Body of pancreas (tissue), 4 donors: Measurements from ENCODE around the gene NSUN2. TPM values are rescaled to one million over a fixed set of nuclear protein-coding genes. Genes with fewer than 3 reads are reported as not detected.
A peak's percentile ranks its signal among the peaks of the same experiment; 100 is the strongest.

Experiments
- ATAC-seq: fragments of 150-250 bp; one replicate; pipeline ENCODE4 v1.9.1; 2016
- DNase-seq, 4 donors: peaks; one replicate each; pipeline ENCODE4 v3.0.0-alpha.2; 2019
- H3K27ac ChIP-seq, 4 donors: fragments of 200-600 bp; sonication (generic); 1 replicate in 3 of 4; 2 replicates in 1 of 4; pipeline versions ENCODE4 v1.5.1 to v1.6.1; 2016 to 2019; ENCODE audit warnings: mild to moderate bottlenecking in 1 of 4, mixed read lengths in 1 of 4, moderate library complexity in 1 of 4
- H3K27me3 ChIP-seq, 2 donors: fragments of 200-600 bp; sonication (generic); one replicate each; pipeline ENCODE4 v1.6.0; 2016; ENCODE audit warnings: mild to moderate bottlenecking in 1 of 2
- H3K36me3 ChIP-seq, 2 donors: fragments of 200-600 bp; sonication (generic); replicated peaks in 1 of 2; 2 replicates each; pipeline ENCODE4 v1.5.1; 2016; ENCODE audit warnings: low read depth in 2 of 2; ENCODE audit not compliant: insufficient read depth in 1 of 2
- H3K4me1 ChIP-seq: fragments of 200-600 bp; sonication (generic); one replicate; pipeline ENCODE4 v1.6.0; 2016
- H3K4me3 ChIP-seq, 2 donors: fragments of 200-600 bp; sonication (generic); 1 replicate in 1 of 2; 2 replicates in 1 of 2; pipeline ENCODE4 v1.5.1; 2016 to 2019
- H3K9me3 ChIP-seq, 3 donors: fragments of 200-600 bp; sonication (generic); 1 replicate in 2 of 3; 2 replicates in 1 of 3; pipeline ENCODE4 v1.5.1; 2016
- POLR2A ChIP-seq, 3 donors: fragments of 450-650 bp; IDR thresholded peaks; one replicate each; pipeline ENCODE4 v1.6.1; 2016; ENCODE audit warnings: antibody characterized with exemption in 3 of 3, mild to moderate bottlenecking in 2 of 3
- WGBS, 2 donors: methylation state at CpG; one replicate each; pipeline ENCODE4 v1.1.5; 2017; 5-methylcytosine and 5-hydroxymethylcytosine counted together
- intact Hi-C: fragments of 100-400 bp; cut with DNase I; formaldehyde crosslinking; loops from one replicate; pipeline ENCODE4 v1.15.1; 2023
- total RNA-seq, 2 donors: library from RNA; depleted of rRNA; stranded (reverse); fragments of >200 nt; gene quantifications; one replicate each; pipeline ENCODE4 v1.1.0, GENCODE V29; 2016
- TF ChIP-seq, protein P1 (sequence below), 7 experiments: fragments of 450-650 bp in 4 of 7; fragments of 200-600 bp in 3 of 7; sonication (generic) in 3 of 7; IDR thresholded peaks; one replicate each; pipeline ENCODE4 v1.5.1; 2016 to 2019; ENCODE audit warnings: antibody characterized with exemption in 7 of 7

NSUN2 gene
- total RNA-seq, 2 donors from 2014 or later = 35.0 to 45.8 TPM

DNA sequence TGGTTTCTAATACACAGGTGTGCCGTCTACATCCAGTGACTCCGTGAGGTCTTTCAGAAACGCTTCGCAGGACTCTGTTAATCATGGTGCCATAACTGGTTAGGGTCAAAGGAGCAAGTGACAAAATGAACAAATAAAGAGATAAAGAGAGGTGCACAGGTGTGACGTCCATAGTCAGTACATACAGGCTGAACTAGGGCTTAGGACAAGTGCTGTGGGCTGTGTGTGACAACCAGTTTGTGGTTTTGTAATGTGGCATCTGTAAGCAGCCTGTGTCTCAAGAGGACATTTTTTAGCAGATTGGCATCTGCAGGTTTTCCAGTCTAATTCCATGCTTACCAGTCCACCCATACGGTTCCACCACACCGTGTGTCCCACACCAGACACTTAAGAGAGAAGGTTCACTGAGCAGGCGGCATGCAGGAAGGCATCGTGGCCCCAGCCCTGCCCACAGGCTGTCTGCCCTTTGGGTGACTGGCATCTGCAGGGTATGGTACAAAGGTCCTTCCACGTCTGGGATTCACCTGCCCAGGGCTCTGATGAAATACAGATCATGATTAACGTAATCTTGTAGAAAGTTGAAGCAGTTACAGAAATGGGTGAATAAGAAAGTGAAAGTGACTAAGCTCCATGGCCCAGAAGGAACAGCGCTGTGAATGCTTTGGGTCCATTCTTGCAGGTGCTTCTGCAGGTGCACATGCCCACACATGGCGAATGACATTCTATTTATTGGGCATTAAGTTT, 27.3 kb upstream of the NSUN2 start:
- Histone ChIP-seq H3K4me3 (no peak overlapping the region), H3K27ac (no peak overlapping the region), H3K36me3 (peaks cover 0 to 5% of the 10 kb centered on the region in 2 donors), H3K27me3 (no peaks in the 10 kb centered on the region), H3K4me1 (no peaks in the 10 kb centered on the region), H3K9me3 (peaks cover 0 to 5% (median 0%) of the 10 kb centered on the region in 3 donors)
- WGBS, 2 donors = 80 to 90% methylated on average over 13 of the region's 13 CpGs
- intact Hi-C loops = no loop called here
- ATAC-seq (no peak), DNase-seq (no peak)
- TF ChIP-seq, protein P1, sequence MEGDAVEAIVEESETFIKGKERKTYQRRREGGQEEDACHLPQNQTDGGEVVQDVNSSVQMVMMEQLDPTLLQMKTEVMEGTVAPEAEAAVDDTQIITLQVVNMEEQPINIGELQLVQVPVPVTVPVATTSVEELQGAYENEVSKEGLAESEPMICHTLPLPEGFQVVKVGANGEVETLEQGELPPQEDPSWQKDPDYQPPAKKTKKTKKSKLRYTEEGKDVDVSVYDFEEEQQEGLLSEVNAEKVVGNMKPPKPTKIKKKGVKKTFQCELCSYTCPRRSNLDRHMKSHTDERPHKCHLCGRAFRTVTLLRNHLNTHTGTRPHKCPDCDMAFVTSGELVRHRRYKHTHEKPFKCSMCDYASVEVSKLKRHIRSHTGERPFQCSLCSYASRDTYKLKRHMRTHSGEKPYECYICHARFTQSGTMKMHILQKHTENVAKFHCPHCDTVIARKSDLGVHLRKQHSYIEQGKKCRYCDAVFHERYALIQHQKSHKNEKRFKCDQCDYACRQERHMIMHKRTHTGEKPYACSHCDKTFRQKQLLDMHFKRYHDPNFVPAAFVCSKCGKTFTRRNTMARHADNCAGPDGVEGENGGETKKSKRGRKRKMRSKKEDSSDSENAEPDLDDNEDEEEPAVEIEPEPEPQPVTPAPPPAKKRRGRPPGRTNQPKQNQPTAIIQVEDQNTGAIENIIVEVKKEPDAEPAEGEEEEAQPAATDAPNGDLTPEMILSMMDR (IDR thresholded peaks at IDR 0.05) = no peak
- no peak for TF ChIP-seq POLR2A (IDR thresholded peaks at IDR 0.05)

DNA sequence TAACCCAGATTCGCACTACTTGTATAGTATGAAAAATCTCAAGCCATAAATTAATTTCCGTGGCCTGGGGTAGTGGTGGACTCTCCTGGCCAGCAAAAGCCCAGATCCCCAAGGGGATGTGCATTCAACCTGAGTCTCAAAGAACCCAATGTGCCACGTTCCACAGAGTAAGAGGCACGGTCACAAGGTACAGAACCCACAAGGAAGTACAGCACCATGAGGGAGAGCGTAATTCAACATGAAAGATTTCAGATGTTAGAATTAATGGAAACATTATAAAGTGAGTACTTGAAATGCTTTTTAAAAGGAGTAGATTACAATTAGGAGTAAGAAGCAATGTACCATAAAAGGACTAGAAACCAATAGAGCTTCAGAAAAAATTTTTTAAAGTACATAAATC, 23.8 kb upstream of the NSUN2 start:
- ATAC-seq (no peak), DNase-seq (no peak)
- WGBS, 2 donors = 94 to 97% methylated on average over 5 of the region's 5 CpGs
- no peak overlapping the region for H3K4me3 ChIP-seq
- no peak overlapping the region for H3K27ac ChIP-seq
- TF ChIP-seq POLR2A (IDR thresholded peaks at IDR 0.05) = no peak
- TF ChIP-seq, protein P1 (IDR thresholded peaks at IDR 0.05) = no peak
- H3K27me3 ChIP-seq = no peaks in the 10 kb centered on the region
- no peaks in the 10 kb centered on the region for H3K4me1 ChIP-seq
- peaks cover 0 to 5% (median 0%) of the 10 kb centered on the region in 3 donors for H3K9me3 ChIP-seq
- intact Hi-C loops = no loop called here
- H3K36me3 ChIP-seq = peaks cover 0 to 5% of the 10 kb centered on the region in 2 donors

DNA sequence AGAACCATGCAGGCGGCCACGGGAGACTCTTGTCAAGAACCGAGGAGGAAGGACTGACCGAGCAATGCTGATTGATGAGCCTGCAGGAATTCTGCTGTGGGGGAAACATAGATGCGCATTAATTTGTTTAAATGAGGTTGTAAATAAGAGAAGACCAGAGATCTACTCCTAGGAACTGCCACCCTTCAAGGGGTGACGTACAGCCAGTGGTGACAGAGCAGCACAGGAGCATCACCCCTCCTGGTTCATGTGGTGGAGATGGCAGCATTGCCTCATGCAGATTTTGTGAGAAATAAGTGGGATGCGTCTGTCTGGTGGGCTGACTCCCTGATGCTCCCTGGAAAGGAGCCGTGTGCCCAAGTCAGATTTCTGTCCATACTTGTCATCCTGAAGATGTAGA, 22.6 kb upstream of the NSUN2 start:
- no peaks in the 10 kb centered on the region for H3K27me3 ChIP-seq
- no peaks in the 10 kb centered on the region for H3K4me1 ChIP-seq
- ATAC-seq (no peak), DNase-seq (no peak)
- 95% methylated on average over 8 of the region's 8 CpGs for WGBS, 2 donors
- no peak overlapping the region for H3K4me3 ChIP-seq
- peaks cover 0 to 5% (median 0%) of the 10 kb centered on the region in 3 donors for H3K9me3 ChIP-seq
- no peak for TF ChIP-seq POLR2A (IDR thresholded peaks at IDR 0.05)
- TF ChIP-seq, protein P1 (IDR thresholded peaks at IDR 0.05) = no peak
- H3K27ac ChIP-seq = no peak overlapping the region
- intact Hi-C loops = no loop called here
- H3K36me3 ChIP-seq = peaks cover 0 to 5% of the 10 kb centered on the region in 2 donors

DNA sequence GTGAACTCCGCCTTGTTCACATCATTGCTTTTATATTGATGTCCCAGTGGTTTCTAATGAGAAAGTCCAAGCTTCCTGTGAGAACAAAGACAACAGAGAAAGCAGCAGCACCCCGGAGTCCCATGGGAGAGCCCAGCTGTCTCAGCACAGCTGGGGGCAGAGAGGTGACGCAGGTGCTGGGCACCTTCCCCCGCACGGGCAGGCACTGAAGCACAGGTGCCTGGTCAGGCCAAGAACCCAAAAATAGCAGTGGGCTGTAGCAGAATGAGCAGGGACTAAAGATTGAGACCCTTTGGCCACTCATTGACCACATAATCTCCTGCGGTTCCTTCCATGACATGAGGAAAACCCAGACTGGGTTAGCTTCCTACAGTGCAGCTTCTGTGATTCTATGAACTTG, 19.2 kb upstream of the NSUN2 start:
- DNase-seq (peak in 1 of 4 donors; percentile 24), ATAC-seq (peak; percentile 27)
- 76 to 77% methylated on average over 6 of the region's 6 CpGs for WGBS, 2 donors
- Histone ChIP-seq H3K27me3 (no peaks in the 10 kb centered on the region), H3K27ac (no peak overlapping the region), H3K4me1 (no peaks in the 10 kb centered on the region), H3K36me3 (peaks cover 0 to 2% of the 10 kb centered on the region in 2 donors), H3K9me3 (peaks cover 0 to 5% (median 0%) of the 10 kb centered on the region in 3 donors), H3K4me3 (no peak overlapping the region)
- TF ChIP-seq POLR2A (IDR thresholded peaks at IDR 0.05) = no peak
- TF ChIP-seq, protein P1 (IDR thresholded peaks at IDR 0.05) = no peak
- intact Hi-C loops = no loop called here

DNA sequence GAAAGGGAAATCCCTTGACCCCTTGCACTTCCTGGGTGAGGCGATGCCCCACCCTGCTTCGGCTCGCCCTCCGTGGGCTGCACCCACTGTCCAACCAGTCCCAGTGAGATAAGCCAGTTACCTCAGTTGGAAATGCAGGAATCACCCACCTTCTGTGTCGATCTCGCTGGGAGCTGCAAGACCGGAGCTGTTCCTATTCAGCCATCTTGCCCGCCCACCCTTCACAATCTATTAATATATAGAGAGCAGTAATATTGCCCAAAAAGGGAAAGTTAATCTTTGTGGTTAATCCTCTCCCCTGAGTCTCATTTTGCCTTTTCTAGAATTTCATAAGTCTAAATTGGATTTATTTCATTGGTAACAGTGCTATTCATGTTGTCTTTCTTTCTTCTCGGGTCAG, 16.8 kb upstream of the NSUN2 start:
- 89 to 96% methylated on average over 9 of the region's 9 CpGs for WGBS, 2 donors
- ATAC-seq = no peak
- Histone ChIP-seq H3K9me3 (no peaks in the 10 kb centered on the region), H3K4me1 (no peaks in the 10 kb centered on the region), H3K4me3 (no peak overlapping the region), H3K27me3 (no peaks in the 10 kb centered on the region), H3K36me3 (no peaks in the 10 kb centered on the region), H3K27ac (no peak overlapping the region)
- intact Hi-C loops = no loop called here
- no peak for DNase-seq
- TF ChIP-seq, protein P1 (IDR thresholded peaks at IDR 0.05) = no peak
- TF ChIP-seq POLR2A (IDR thresholded peaks at IDR 0.05) = no peak
